Uterus (tissue), 4 donors: ENCODE results near the gene CLEC3A. TPM values are rescaled to one million over a fixed set of nuclear protein-coding genes. Genes with fewer than 3 reads are reported as not detected.

ENCODE experiments used
- DNase-seq, 2 donors: peaks; one replicate each; pipeline ENCODE4 v3.0.0-alpha.2; 2019 to 2020
- H3K27ac ChIP-seq, 2 donors: fragments of 200-600 bp; sonication (generic); 1 replicate in 1 of 2; 2 replicates in 1 of 2; pipeline ENCODE4 v1.5.1; 2016 to 2018
- H3K27me3 ChIP-seq, 2 donors: fragments of 200-600 bp; sonication (generic); one replicate each; pipeline ENCODE4 v1.5.1; 2018 to 2019; ENCODE audit warnings: control low read depth in 1 of 2
- H3K36me3 ChIP-seq, 2 donors: fragments of 200-600 bp; sonication (generic); one replicate each; pipeline ENCODE4 v1.5.1; 2019; ENCODE audit warnings: control low read depth in 1 of 2
- H3K4me1 ChIP-seq, 2 donors: fragments of 200-600 bp; sonication (generic); one replicate each; pipeline ENCODE4 v1.5.1; 2018 to 2019; ENCODE audit warnings: control low read depth in 1 of 2
- H3K4me3 ChIP-seq, 2 donors: fragments of 200-600 bp; sonication (generic); 1 replicate in 1 of 2; 2 replicates in 1 of 2; pipeline ENCODE4 v1.5.1; 2018 to 2019; ENCODE audit warnings: mild to moderate bottlenecking in 1 of 2
- H3K9me3 ChIP-seq, 2 donors: fragments of 200-600 bp; sonication (generic); one replicate each; pipeline ENCODE4 v1.5.1; 2019; ENCODE audit warnings: control low read depth in 1 of 2
- CTCF ChIP-seq, 4 experiments: fragments of 200-600 bp in 2 of 4; fragments of 450-650 bp in 2 of 4; sonication (generic) in 2 of 4; IDR thresholded peaks; one replicate each; pipeline ENCODE4 v1.5.1; 2016 to 2019; ENCODE audit warnings: antibody characterized with exemption in 4 of 4, mild to moderate bottlenecking in 2 of 4, moderate library complexity in 1 of 4
- POLR2A ChIP-seq, 2 donors: fragments of 450-650 bp; IDR thresholded peaks; one replicate each; pipeline ENCODE4 v1.6.1; 2016; ENCODE audit warnings: antibody characterized with exemption in 2 of 2, mild to moderate bottlenecking in 1 of 2, moderate library complexity in 1 of 2
- intact Hi-C: fragments of 100-400 bp; cut with DNase I; formaldehyde crosslinking; loops from one replicate; pipeline ENCODE4 v1.15.1; 2023; ENCODE audit warnings: low total_unique reads
- total RNA-seq, 4 donors: library from RNA; depleted of rRNA in 3 of 4; stranded (reverse); fragments of >200 nt in 3 of 4; gene quantifications; one replicate each; pipeline versions ENCODE4 v1.1.0 to v1.2.4, GENCODE V29; 2014 to 2023
- donor health status: DM: yes; HTN: yes; CAD: no.

The CLEC3A gene
- total RNA-seq, 4 donors from 2014 or later = not detected

- Histone ChIP-seq H3K36me3 (no peaks in the 10 kb centered on the region), H3K9me3 (no peaks in the 10 kb centered on the region), H3K4me3 (no peak overlapping the region), H3K27me3 (no peaks in the 10 kb centered on the region), H3K4me1 (no peaks in the 10 kb centered on the region), H3K27ac (no peak overlapping the region)
- TF ChIP-seq CTCF (IDR thresholded peaks at IDR 0.05) = no peak
- DNase-seq = no peak
- intact Hi-C loops = no loop called here
Observed at GRCh38 chr16:78025631-78026030, 3.3 kb downstream of the CLEC3A start.

- no peak overlapping the region for H3K4me3 ChIP-seq
- DNase-seq = no peak
- H3K27ac ChIP-seq = no peak overlapping the region
- no peaks in the 10 kb centered on the region for H3K27me3 ChIP-seq
- H3K4me1 ChIP-seq = no peaks in the 10 kb centered on the region
- H3K36me3 ChIP-seq = no peaks in the 10 kb centered on the region
- H3K9me3 ChIP-seq = no peaks in the 10 kb centered on the region
- TF ChIP-seq CTCF (IDR thresholded peaks at IDR 0.05) = no peak
- no peak for TF ChIP-seq POLR2A (IDR thresholded peaks at IDR 0.05)
- intact Hi-C loops = no loop called here
Observed at GRCh38 chr16:78028018-78028417, 5.7 kb downstream of the CLEC3A start.

- H3K27me3 ChIP-seq = no peaks in the 10 kb centered on the region
- no peak for DNase-seq
- no peak overlapping the region for H3K4me3 ChIP-seq
- no peak overlapping the region for H3K27ac ChIP-seq
- H3K9me3 ChIP-seq = no peaks in the 10 kb centered on the region
- intact Hi-C loops = no loop called here
- no peaks in the 10 kb centered on the region for H3K4me1 ChIP-seq
- H3K36me3 ChIP-seq = no peaks in the 10 kb centered on the region
- no peak for TF ChIP-seq POLR2A (IDR thresholded peaks at IDR 0.05)
- TF ChIP-seq CTCF (IDR thresholded peaks at IDR 0.05) = no peak
Observed at GRCh38 chr16:78034530-78034929, 12.2 kb downstream of the CLEC3A start.

GRCh38 chr16:78035012-78035411 lies 12.7 kb downstream of the CLEC3A start:
- H3K27ac ChIP-seq = no peak overlapping the region
- no peak for TF ChIP-seq CTCF (IDR thresholded peaks at IDR 0.05)
- no peak for TF ChIP-seq POLR2A (IDR thresholded peaks at IDR 0.05)
- H3K36me3 ChIP-seq = no peaks in the 10 kb centered on the region
- H3K4me3 ChIP-seq = no peak overlapping the region
- no peaks in the 10 kb centered on the region for H3K27me3 ChIP-seq
- intact Hi-C loops = no loop called here
- no peak for DNase-seq
- H3K4me1 ChIP-seq = no peaks in the 10 kb centered on the region
- no peaks in the 10 kb centered on the region for H3K9me3 ChIP-seq

- Histone ChIP-seq H3K4me1 (no peaks in the 10 kb centered on the region), H3K27ac (no peak overlapping the region), H3K36me3 (no peaks in the 10 kb centered on the region), H3K4me3 (no peak overlapping the region), H3K27me3 (no peaks in the 10 kb centered on the region), H3K9me3 (no peaks in the 10 kb centered on the region)
- TF ChIP-seq CTCF (IDR thresholded peaks at IDR 0.05) = no peak
- no peak for TF ChIP-seq POLR2A (IDR thresholded peaks at IDR 0.05)
- DNase-seq = no peak
- intact Hi-C loops = no loop called here
Observed at GRCh38 chr16:78040396-78040795, 18.0 kb downstream of the CLEC3A start.
